Psoas muscle (tissue), 8 donors: ENCODE data around the gene USP20. TPM values are rescaled to one million over a fixed set of nuclear protein-coding genes. Genes with fewer than 3 reads are reported as not detected.

Experiments used
- ATAC-seq, 4 donors: fragments of 200-7000 bp; cut with Tn5 transposase; one replicate each; pipeline ENCODE4 v1.9.1; 2020; ENCODE audit warnings: moderate library complexity in 3 of 4, mild to moderate bottlenecking in 2 of 4
- DNase-seq, 2 donors: peaks; one replicate each; pipeline ENCODE4 v3.0.0-alpha.2; 2020
- H3K27ac ChIP-seq: fragments of 200-600 bp; one replicate; pipeline ENCODE4 v1.8.0; 2022
- H3K27me3 ChIP-seq, 3 donors: fragments of 200-600 bp in 1 of 3; one replicate each; pipeline versions ENCODE4 v1.6.1 to v1.8.0; 2013 to 2022; ENCODE audit warnings: low read length in 2 of 3, mild to moderate bottlenecking in 2 of 3, moderate library complexity in 1 of 3; ENCODE audit not compliant: insufficient read depth in 3 of 3
- H3K36me3 ChIP-seq, 2 donors: fragments of 200-600 bp in 1 of 2; one replicate each; pipeline versions ENCODE4 v1.6.1 to v1.8.0; 2013 to 2022; ENCODE audit warnings: low read depth in 1 of 2, mild to moderate bottlenecking in 1 of 2, moderate library complexity in 1 of 2; ENCODE audit not compliant: insufficient read depth in 1 of 2
- H3K4me1 ChIP-seq: fragments of 200-600 bp; one replicate; pipeline ENCODE4 v1.8.0; 2022
- H3K4me3 ChIP-seq: fragments of 200-600 bp; one replicate; pipeline ENCODE4 v1.8.0; 2022; ENCODE audit warnings: mild to moderate bottlenecking
- H3K9me3 ChIP-seq: fragments of 200-600 bp; one replicate; pipeline ENCODE4 v1.8.0; 2022
- CTCF ChIP-seq: fragments of 200-600 bp; IDR thresholded peaks from one replicate; pipeline ENCODE4 v1.8.0; 2022; ENCODE audit warnings: antibody characterized with exemption
- WGBS, 3 donors: extraction: QIAGEN DNeasy Blood & Tissue Kit; methylation state at CpG; one replicate each; pipeline versions ENCODE4 v1.1.6 to v1.1.7; 2013; 5-methylcytosine and 5-hydroxymethylcytosine counted together
- intact Hi-C, 2 donors: fragments of 100-400 bp; cut with DNase I; formaldehyde crosslinking; loops; one replicate each; pipeline versions ENCODE4 v1.11.0 to v1.14.2; 2022
- polyA plus RNA-seq, 3 donors: library from polyadenylated mRNA; stranded (reverse); fragments of 200-250 nt; gene quantifications; one replicate each; pipeline ENCODE4 v1.2.3, GENCODE V29; 2013
- total RNA-seq, 4 donors: library from RNA; stranded (reverse); fragmentation: NEBNext Ultra II Directional in 2 of 4; extraction: Animal tissue kit (Norgen Biotek cat#: 25700) in 2 of 4; gene quantifications; one replicate each; pipeline versions ENCODE4 v1.2.1 to v1.2.4, GENCODE V29; 2021 to 2023
- donor health status: healthy with polysubstance abuse.
- donor health status: DM: no; HTN: no; CAD: no; lungs with moderate emphysema.
- donor health status: Bipolar disorder and iron deficiency.
- donor health status: healthy.
- donor health status: DM: yes; HTN: yes; CAD: no.
- donor health status: DM: no; HTN: no; CAD: no.
- donor health status: DM: no; HTN: no; CAD: no.
- donor health status: DM: yes; HTN: yes; CAD: no.

USP20 gene
- total and polyA plus RNA-seq, 7 donors = 9.5 to 18.4 (median 15.2) TPM

DNA sequence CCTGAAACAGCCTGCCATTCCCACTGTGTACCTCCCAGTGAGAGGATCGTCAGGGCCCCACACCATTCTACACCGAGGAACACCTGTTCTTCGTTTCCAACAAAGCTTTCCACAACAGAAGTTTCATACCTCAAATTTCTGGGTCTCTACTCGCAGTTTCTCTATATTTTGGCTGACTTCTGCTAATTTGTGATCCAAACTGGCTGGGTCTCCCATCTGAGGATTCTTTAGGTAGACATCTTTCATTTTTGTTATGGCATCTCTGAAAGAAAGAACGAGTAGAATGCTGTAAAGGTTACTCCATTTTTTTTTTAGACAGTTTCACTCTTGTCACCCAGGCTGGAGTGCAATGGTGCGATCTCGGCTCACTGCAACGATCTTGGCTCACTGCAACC is 67.5 kb downstream of the USP20 start:
- 81 to 83% (median 81%) methylated on average over 8 of the region's 8 CpGs for WGBS, 3 donors
- H3K27ac ChIP-seq = no peak overlapping the region
- no peak overlapping the region for H3K4me3 ChIP-seq
- H3K9me3 ChIP-seq = no peaks in the 10 kb centered on the region
- ATAC-seq = no peak
- DNase-seq = no peak
- no peaks in the 10 kb centered on the region for H3K4me1 ChIP-seq
- H3K36me3 ChIP-seq = peaks cover 6 to 78% of the 10 kb centered on the region in 2 donors
- no peaks in the 10 kb centered on the region for H3K27me3 ChIP-seq
- intact Hi-C loops = no loop called here
- TF ChIP-seq CTCF = no peak

- no peak for DNase-seq
- Histone ChIP-seq H3K9me3 (no peaks in the 10 kb centered on the region), H3K27me3 (no peaks in the 10 kb centered on the region), H3K36me3 (peaks cover 6 to 83% of the 10 kb centered on the region in 2 donors), H3K4me3 (no peak overlapping the region), H3K27ac (no peak overlapping the region), H3K4me1 (no peaks in the 10 kb centered on the region)
- WGBS, 3 donors = 94 to 97% (median 97%) methylated on average over 4 of the region's 4 CpGs
- intact Hi-C loops = no loop called here
- no peak for TF ChIP-seq CTCF
- ATAC-seq = no peak
These were observed 69.5 kb downstream of the USP20 start for GRCh38 chr9:129904734-129905133.

GRCh38 chr9:129906298-129906697 is 71.0 kb downstream of the USP20 start:
- WGBS, 3 donors = 93 to 98% (median 97%) methylated on average over 4 of the region's 4 CpGs
- intact Hi-C loops = no loop called here
- DNase-seq (no peak), ATAC-seq (no peak)
- no peaks in the 10 kb centered on the region for H3K27me3 ChIP-seq
- no peak overlapping the region for H3K27ac ChIP-seq
- no peak overlapping the region for H3K4me3 ChIP-seq
- H3K9me3 ChIP-seq = no peaks in the 10 kb centered on the region
- peaks cover 4 to 78% of the 10 kb centered on the region in 2 donors for H3K36me3 ChIP-seq
- no peak for TF ChIP-seq CTCF
- no peaks in the 10 kb centered on the region for H3K4me1 ChIP-seq

DNA sequence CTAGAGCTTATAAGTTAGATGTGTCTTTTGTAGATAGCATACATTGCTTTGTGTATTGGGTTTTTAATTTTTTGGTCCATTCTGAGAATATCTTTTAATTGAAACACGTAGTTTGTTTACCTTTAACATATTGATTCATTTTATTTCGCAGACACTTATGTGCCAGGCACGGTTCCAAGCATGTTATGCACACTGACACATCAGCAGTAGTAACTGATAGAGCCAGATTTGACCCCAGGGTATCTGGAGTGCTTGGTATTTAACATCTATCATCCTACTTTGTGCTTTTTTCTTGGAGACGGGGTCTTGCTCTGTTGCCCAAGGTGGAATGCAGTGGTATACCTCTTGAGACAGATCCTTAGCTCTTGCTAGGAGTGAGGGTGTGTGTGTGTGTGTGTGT is 71.9 kb downstream of the USP20 start:
- DNase-seq (no peak), ATAC-seq (no peak)
- H3K27me3 ChIP-seq = no peaks in the 10 kb centered on the region
- H3K27ac ChIP-seq = no peak overlapping the region
- intact Hi-C loops = no loop called here
- no peaks in the 10 kb centered on the region for H3K4me1 ChIP-seq
- 95 to 98% (median 97%) methylated on average over 4 of the region's 4 CpGs for whole genome bisulfite sequencing, 3 donors
- no peaks in the 10 kb centered on the region for H3K9me3 ChIP-seq
- no peak overlapping the region for H3K4me3 ChIP-seq
- no peak for TF ChIP-seq CTCF
- H3K36me3 ChIP-seq = peaks cover 4 to 76% of the 10 kb centered on the region in 2 donors

- intact Hi-C loops = no loop called here
- Histone ChIP-seq H3K36me3 (peaks cover 0 to 69% of the 10 kb centered on the region in 2 donors), H3K27me3 (no peaks in the 10 kb centered on the region), H3K9me3 (no peaks in the 10 kb centered on the region), H3K27ac (no peak overlapping the region), H3K4me1 (no peaks in the 10 kb centered on the region), H3K4me3 (no peak overlapping the region)
- ATAC-seq = no peak
- TF ChIP-seq CTCF = no peak
- no peak for DNase-seq
- 74 to 80% (median 79%) methylated on average over 4 of the region's 4 CpGs for whole genome bisulfite sequencing, 3 donors
These were observed 73.6 kb downstream of the USP20 start for GRCh38 chr9:129908906-129909305.
